ENCODE results near the gene SVEP1. TPM values are rescaled to one million over a fixed set of nuclear protein-coding genes. Genes with fewer than 3 reads are reported as not detected.
A peak's percentile ranks its signal among the peaks of the same experiment; 100 is the strongest.
"Not testable (repeated sequence)": the region's sequence is repeated elsewhere in the genome, so short reads cannot be mapped to it uniquely, and the experiment has no call there.

The SVEP1 gene
- under 1 TPM; 0.03 to 0.05 (median 0.05) TPM for total RNA-seq

DNA sequence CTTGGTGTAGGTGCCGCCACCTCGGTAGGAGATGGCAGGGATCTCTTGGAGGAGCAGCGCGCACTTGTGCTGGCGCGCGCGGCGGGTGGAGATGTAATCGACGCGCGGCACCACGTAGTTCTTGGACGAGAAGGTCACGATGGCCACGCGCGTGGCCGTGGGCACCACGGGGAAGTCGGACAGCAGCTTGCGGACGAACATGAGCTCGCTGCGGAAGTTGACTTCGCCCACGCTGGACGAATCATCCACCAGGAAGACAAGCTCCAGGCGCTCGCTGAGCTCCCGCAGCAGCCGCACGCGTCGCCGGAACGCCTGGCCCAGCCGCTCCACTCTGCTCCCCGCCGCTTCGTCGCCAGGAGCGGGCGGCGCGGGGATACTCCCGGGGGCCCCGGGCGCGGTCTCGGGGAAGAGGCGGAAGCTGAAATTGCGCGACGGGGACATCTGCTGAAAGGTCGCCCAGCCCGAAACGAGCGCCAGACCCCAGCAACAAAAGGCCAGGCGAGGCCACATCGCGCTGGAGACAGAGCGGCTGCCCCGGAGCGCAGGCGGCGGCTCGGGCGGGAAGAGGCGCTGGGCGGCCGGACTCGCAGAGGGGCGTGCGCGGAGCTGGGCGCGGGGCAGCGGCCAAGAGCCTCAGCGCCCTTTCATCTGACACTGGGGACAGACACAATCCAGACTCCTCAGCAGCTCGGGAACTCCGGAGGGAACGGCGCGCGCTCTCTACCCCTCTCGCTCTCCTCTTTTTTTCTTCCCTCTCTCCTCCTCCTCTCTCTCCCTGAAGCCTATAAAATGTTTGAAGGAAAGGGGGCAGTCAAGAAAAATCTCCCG lies at the start of gene SVEP1:
Gene SVEP1, minus strand, starts transcription at position 708 of the 828 bp plus-strand sequence. Its CDS starts 198 bp downstream, at position 510.
- Mint-ChIP-seq H3K27me3 (ENCODE audit: low read depth) (peaks cover 35% of the 10 kb centered on the region), H3K4me3 (no peak within 1 kb of the TSS), H3K9me3 (no peaks in the 10 kb centered on the region), H3K36me3 (ENCODE audit: insufficient read depth) (no peaks in the 10 kb centered on the region), H3K4me1 (ENCODE audit: low read depth) (no peaks in the 10 kb centered on the region)
- DNase-seq (no peak), ATAC-seq (no peak)

DNA sequence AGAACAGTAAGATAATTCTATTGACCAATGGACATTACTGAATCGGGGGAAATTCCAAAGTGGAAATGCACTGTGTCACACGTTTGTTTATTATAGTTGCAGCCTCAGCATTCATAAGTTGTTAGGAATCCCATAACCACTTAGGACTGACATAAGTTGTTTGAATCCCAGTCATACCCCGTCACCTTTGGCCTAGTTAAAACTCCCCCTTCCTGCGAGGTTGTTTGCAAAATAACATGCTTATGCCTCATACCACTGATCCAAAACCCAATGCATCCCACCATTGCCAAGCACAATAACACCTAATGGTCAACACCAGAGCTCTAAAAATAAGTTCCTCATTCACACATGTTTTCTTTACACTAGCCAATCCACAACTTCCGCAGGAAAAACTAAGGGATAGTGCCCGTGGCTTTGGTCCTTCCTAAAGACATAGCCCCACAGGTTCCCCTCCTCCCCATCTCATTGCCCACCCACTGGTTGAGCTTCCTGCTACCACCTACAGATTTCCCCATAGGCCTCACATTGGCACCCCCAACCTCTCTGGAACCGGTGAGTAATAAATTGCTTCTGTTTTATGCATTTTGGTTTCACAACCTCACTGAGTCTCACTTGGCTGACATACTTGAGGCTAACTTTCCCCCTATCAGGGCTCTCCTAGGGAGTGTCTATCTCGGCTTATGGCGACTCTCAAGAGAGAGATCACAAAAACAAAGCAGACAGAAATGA lies 46.7 kb upstream of the SVEP1 start:
- ATAC-seq (peak; percentile 94 to 97), DNase-seq (no peak)
- Mint-ChIP-seq H3K9me3 (no peaks in the 10 kb centered on the region), H3K27me3 (ENCODE audit: low read depth) (peaks cover 2% of the 10 kb centered on the region), H3K36me3 (ENCODE audit: insufficient read depth) (no peaks in the 10 kb centered on the region), H3K4me1 (ENCODE audit: low read depth) (peaks cover 3% of the 10 kb centered on the region), H3K4me3 (no peak overlapping the region)

DNA sequence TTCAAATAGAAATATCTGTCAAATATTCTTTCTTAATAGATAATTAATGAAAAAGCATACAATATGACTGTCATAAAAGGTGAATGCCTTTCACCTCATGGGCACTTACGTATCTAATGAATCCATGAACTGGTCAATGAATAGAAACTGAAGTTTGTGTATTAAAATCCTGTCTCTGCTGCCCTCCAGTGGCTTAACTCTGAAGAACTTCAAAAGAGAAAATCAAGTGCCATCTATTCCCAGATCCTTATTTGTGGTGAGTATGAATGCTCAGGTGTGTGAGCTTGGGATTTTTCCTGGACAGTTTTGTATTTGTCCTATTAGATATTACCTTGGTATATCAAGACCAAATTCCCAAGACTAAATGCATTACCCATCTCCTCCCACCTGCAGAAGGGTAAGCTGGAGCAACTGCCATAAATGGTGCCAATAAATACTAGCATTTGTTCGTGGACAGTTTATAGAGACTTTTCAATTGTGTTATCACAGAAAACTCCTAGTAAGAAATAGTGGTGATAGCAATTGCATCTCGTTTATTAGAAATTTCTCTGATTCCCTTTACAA lies 44.0 kb upstream of the SVEP1 start:
- Mint-ChIP-seq H3K36me3 (ENCODE audit: insufficient read depth) (no peaks in the 10 kb centered on the region), H3K9me3 (no peaks in the 10 kb centered on the region), H3K4me3 (no peak overlapping the region), H3K27me3 (ENCODE audit: low read depth) (peaks cover 2% of the 10 kb centered on the region), H3K4me1 (ENCODE audit: low read depth) (peaks cover 3% of the 10 kb centered on the region)
- ATAC-seq (no peak), DNase-seq (no peak)

DNA sequence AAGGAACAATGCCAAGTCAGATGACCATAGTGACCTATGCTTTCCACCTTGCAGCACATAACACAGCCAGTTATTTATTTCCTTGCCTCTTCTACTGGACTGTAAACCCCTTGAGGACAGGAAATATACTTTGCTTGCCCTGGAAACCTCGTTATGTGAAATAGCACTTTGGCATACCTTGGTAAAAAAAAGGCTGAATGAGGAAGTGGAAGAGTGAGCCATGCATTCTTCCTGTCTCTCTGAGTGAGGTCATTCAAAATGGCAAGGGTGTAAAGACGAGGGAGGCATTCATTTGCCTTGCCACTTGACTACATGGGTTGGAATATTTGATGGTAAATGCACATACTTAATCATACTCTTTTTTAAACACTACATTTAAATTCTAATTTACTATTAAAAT lies 42.8 kb upstream of the SVEP1 start:
- Mint-ChIP-seq H3K36me3 (ENCODE audit: insufficient read depth) (no peaks in the 10 kb centered on the region), H3K27me3 (ENCODE audit: low read depth) (peaks cover 3% of the 10 kb centered on the region), H3K4me1 (ENCODE audit: low read depth) (peaks cover 3% of the 10 kb centered on the region), H3K9me3 (no peaks in the 10 kb centered on the region), H3K4me3 (no peak overlapping the region)
- ATAC-seq (no peak), DNase-seq (no peak)

DNA sequence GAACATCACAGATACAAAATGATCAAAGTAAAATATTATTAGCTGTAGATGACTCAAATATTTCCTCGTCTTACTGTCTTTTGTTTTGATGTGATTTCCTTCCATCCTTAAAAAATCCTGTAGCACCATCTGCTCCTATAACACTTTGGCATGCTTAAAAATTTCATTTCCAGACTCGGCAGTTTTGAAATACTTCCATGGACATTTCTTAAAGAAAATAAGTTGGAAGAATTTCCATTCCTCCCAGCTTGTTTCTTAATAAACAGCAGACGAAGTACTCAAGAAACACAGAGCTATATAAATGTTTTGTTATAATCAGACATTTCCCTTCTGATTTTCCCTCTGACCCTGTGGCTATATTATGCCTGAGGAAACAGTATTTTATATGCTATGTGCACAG lies 41.2 kb upstream of the SVEP1 start:
- Mint-ChIP-seq H3K4me3 (no peak overlapping the region), H3K36me3 (ENCODE audit: insufficient read depth) (no peaks in the 10 kb centered on the region), H3K27me3 (ENCODE audit: low read depth) (peaks cover 3% of the 10 kb centered on the region), H3K4me1 (ENCODE audit: low read depth) (no peaks in the 10 kb centered on the region), H3K9me3 (no peaks in the 10 kb centered on the region)
- DNase-seq (no peak), ATAC-seq (no peak)

DNA sequence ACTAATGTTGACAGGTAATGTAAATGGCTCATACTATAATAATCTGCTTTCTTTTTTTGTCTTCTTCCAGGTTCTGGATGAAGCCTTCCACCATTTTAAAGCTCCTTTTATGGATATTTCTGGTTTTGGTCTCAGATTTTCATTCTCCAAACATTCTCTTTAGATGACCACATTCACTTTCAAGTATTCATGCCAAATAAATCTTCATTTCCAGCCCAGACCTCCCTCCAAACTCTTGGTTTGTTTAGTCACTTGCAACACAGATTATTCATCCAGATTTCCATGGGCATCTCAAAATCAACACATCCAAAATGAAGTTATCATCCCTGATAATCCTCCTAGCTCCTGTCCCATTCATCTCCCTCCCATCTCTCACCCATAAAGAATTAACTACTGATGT lies 40.3 kb upstream of the SVEP1 start:
- Mint-ChIP-seq H3K9me3 (no peaks in the 10 kb centered on the region), H3K27me3 (ENCODE audit: low read depth) (peaks cover 1% of the 10 kb centered on the region), H3K36me3 (ENCODE audit: insufficient read depth) (no peaks in the 10 kb centered on the region), H3K4me1 (ENCODE audit: low read depth) (no peaks in the 10 kb centered on the region), H3K4me3 (no peak overlapping the region)
- DNase-seq = no peak
- no peak for ATAC-seq

DNA sequence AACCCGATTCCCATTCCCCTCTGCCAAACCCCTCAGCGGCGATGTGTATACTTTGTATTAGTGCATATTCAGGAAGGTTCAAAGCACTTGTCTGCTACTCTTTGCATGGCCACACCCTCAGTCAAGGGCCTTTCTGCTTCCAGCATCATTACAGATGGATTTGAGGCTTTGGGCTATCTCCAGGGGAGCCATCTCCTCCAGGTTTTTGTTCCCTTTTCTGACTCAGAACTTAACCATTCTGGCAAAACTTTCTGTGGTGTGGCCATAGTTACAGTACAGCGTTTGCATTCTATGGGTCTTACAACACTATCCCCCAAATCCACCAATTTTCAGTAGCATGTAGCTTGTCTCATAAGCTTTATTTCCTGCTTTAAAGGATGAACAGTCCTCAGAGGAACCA lies 36.0 kb upstream of the SVEP1 start:
- DNase-seq (no peak), ATAC-seq (no peak)
- H3K9me3 Mint-ChIP-seq = peaks cover 3% of the 10 kb centered on the region
- H3K4me3 Mint-ChIP-seq = no peak overlapping the region
- peaks cover 1% of the 10 kb centered on the region for H3K27me3 Mint-ChIP-seq (ENCODE audit: low read depth)
- no peaks in the 10 kb centered on the region for H3K36me3 Mint-ChIP-seq (ENCODE audit: insufficient read depth)
- no peaks in the 10 kb centered on the region for H3K4me1 Mint-ChIP-seq (ENCODE audit: low read depth)

DNA sequence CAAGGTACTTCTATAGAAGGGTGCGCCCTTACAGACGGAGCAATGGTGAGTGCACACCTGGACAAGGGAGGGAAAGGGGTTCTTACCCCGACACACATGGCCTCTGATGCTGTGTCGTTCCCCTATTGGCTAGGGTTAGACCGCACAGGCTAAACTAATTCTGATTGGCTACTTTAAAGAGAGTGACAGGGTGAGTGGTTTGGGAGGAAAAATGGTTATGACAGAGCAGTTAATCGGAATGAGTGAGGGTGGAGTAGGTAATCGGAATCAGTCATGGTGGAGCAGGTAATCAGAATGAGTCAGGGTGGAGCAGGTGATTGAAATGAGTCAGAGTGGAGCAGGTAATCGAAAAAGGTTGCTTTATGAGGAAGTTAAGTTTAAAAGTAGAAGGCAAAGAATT lies 35.0 kb upstream of the SVEP1 start:
- not testable (repeated sequence) for H3K36me3 Mint-ChIP-seq (ENCODE audit: insufficient read depth); H3K27me3 Mint-ChIP-seq (ENCODE audit: low read depth); DNase-seq; H3K9me3 Mint-ChIP-seq; H3K4me1 Mint-ChIP-seq (ENCODE audit: low read depth); H3K4me3 Mint-ChIP-seq; ATAC-seq

DNA sequence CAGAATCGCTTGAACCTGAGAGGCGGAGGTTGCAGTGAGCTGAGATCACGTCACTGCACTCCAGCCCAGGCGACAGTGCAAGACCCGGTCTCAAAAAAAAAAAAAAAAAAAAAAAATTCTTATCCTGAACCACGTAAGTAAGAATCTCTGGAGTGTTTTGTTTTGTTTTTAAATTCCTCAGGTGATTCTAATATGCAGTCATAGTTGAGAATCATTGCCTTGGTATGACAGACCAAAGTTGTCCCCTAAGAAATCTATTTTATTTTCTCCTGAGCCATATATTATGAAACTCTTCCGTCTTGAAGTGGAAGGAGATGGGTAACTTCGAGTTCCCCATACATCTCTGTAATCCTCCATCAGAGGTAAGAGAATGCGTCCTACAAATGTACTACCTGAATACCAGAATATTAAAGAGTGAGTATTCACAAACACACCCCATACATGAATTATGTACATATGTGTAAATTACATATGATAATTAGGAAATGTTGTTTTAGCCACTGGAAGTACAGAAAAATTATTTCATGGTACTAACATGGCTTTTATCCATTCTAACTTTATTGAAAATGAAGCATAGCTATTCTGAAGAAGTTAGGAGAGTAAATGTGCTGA lies 26.7 kb upstream of the SVEP1 start:
- no peaks in the 10 kb centered on the region for H3K36me3 Mint-ChIP-seq (ENCODE audit: insufficient read depth)
- no peaks in the 10 kb centered on the region for H3K9me3 Mint-ChIP-seq
- H3K4me1 Mint-ChIP-seq (ENCODE audit: low read depth) = no peaks in the 10 kb centered on the region
- H3K27me3 Mint-ChIP-seq (ENCODE audit: low read depth) = no peaks in the 10 kb centered on the region
- DNase-seq (no peak), ATAC-seq (no peak)
- no peak overlapping the region for H3K4me3 Mint-ChIP-seq

DNA sequence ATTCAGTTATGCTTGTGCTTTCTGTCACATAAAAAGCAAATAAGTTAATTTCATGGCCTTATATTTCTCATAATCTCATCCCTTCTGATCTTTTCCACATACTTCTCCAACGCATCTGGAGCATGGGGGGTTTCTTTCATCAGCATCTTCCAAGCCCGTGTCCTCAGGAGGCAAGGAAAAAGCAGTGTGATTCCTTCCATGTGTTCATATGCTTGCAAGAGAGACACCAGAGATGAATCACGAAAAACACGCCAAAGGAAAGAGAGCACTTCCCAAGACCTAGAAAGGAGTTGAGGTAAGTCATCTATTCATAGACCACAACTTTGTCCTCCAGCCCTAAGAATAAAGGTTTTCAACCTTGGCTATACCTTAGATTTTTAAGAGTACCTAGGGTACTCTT lies 26.0 kb upstream of the SVEP1 start:
- DNase-seq = no peak
- no peak for ATAC-seq
- Mint-ChIP-seq H3K27me3 (ENCODE audit: low read depth) (no peaks in the 10 kb centered on the region), H3K36me3 (ENCODE audit: insufficient read depth) (no peaks in the 10 kb centered on the region), H3K9me3 (no peaks in the 10 kb centered on the region), H3K4me3 (no peak overlapping the region), H3K4me1 (ENCODE audit: low read depth) (no peaks in the 10 kb centered on the region)

DNA sequence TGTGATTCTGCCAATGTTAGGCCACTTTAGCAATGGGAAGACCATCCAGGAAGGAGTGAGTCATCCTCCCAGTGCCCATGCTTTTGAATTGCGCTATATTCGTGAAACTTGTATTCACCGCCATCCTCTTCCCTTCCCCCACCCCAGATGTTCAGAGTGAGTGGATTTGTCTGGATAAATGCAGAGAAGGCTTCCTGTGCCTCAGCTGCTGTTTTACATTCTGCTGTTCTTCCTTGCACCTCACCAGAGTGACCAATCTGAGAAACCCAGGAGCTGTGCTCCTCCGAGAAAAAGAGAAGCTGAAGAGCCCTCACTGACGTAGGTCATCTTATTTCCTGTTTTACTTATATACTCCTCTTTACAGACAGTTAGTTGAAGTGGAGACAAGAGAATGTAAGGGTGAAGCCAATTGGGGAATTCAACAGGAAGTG lies 24.6 kb upstream of the SVEP1 start:
- DNase-seq (no peak), ATAC-seq (no peak)
- no peak overlapping the region for H3K4me3 Mint-ChIP-seq
- H3K27me3 Mint-ChIP-seq (ENCODE audit: low read depth) = no peaks in the 10 kb centered on the region
- no peaks in the 10 kb centered on the region for H3K36me3 Mint-ChIP-seq (ENCODE audit: insufficient read depth)
- no peaks in the 10 kb centered on the region for H3K9me3 Mint-ChIP-seq
- no peaks in the 10 kb centered on the region for H3K4me1 Mint-ChIP-seq (ENCODE audit: low read depth)

DNA sequence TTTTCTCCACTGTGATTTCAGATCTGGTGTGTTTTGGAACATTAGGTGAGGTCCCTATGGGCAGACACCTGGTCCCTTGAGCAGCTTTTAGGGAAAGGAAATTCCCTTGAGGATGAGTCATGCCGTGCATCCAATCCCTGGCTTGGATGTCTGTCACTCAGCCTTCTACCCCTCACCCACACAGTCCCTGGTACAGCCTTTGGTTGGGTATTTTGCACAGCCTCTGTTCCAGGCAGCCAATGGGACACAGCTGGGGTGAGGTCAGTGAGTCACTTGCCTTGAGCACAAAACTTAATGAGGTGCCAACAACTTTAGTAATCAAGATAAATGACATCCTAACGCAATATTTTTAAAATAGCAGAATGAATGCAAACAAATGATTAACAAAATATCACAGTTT lies 22.7 kb upstream of the SVEP1 start:
- Mint-ChIP-seq H3K9me3 (no peaks in the 10 kb centered on the region), H3K4me3 (no peak overlapping the region), H3K4me1 (ENCODE audit: low read depth) (no peaks in the 10 kb centered on the region), H3K36me3 (ENCODE audit: insufficient read depth) (no peaks in the 10 kb centered on the region), H3K27me3 (ENCODE audit: low read depth) (no peaks in the 10 kb centered on the region)
- no peak for ATAC-seq
- DNase-seq = no peak

DNA sequence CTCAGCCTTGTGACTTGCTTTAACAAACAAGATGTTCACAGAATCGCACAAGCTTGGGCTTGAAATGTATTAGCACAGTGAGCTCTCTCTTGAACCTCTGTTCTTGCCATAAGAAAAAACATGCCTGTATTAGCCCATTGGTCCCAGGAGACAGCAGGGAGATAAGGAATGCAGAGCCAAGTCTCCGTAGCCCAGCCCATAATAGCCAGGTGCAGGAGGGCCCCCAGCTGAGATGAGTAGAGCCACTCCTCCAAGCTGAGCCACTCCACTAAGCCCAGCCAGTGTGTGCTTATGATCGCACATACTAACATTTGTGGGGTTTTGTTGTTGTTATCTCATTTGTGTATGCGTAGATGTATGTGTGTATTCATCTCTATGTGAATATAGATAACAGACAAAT lies 21.6 kb upstream of the SVEP1 start:
- Mint-ChIP-seq H3K9me3 (no peaks in the 10 kb centered on the region), H3K4me3 (no peak overlapping the region), H3K36me3 (ENCODE audit: insufficient read depth) (no peaks in the 10 kb centered on the region), H3K4me1 (ENCODE audit: low read depth) (no peaks in the 10 kb centered on the region), H3K27me3 (ENCODE audit: low read depth) (no peaks in the 10 kb centered on the region)
- DNase-seq (no peak), ATAC-seq (no peak)

DNA sequence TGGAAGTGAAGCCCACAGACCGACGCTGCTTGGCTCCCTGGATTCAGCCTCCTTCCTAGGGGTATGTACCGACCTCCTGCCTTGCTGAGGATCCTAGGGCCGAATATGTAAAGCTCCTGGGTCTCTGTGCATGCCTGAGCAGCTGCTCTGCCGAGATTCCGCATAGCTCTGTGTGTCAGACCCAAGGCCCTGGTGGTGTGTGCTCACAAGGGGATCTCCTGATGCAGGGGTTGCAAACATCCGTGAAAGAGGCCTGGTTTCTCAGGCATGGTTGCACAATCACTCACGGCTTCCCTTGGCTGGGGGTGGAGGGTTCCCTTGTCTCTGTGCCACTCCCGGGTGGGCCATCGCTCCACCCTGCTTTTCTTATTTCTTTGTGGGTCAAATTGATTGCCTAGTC lies 19.9 kb upstream of the SVEP1 start:
- DNase-seq = no peak
- H3K36me3 Mint-ChIP-seq (ENCODE audit: insufficient read depth) = no peaks in the 10 kb centered on the region
- H3K4me3 Mint-ChIP-seq = no peak overlapping the region
- ATAC-seq = no peak
- H3K27me3 Mint-ChIP-seq (ENCODE audit: low read depth) = no peaks in the 10 kb centered on the region
- no peaks in the 10 kb centered on the region for H3K4me1 Mint-ChIP-seq (ENCODE audit: low read depth)
- no peaks in the 10 kb centered on the region for H3K9me3 Mint-ChIP-seq

Data from activated T-cell treated with anti-CD3 and anti-CD28 coated beads, Interleukin-2, amount 50 U/mL, for 4 hours (primary cell).